Measurements from ENCODE around the gene NEDD4L.
A peak's percentile ranks its signal among the peaks of the same experiment; 100 is the strongest.
"Not testable (repeated sequence)": the region's sequence is repeated elsewhere in the genome, so short reads cannot be mapped to it uniquely, and the experiment has no call there.

NEDD4L gene

DNA sequence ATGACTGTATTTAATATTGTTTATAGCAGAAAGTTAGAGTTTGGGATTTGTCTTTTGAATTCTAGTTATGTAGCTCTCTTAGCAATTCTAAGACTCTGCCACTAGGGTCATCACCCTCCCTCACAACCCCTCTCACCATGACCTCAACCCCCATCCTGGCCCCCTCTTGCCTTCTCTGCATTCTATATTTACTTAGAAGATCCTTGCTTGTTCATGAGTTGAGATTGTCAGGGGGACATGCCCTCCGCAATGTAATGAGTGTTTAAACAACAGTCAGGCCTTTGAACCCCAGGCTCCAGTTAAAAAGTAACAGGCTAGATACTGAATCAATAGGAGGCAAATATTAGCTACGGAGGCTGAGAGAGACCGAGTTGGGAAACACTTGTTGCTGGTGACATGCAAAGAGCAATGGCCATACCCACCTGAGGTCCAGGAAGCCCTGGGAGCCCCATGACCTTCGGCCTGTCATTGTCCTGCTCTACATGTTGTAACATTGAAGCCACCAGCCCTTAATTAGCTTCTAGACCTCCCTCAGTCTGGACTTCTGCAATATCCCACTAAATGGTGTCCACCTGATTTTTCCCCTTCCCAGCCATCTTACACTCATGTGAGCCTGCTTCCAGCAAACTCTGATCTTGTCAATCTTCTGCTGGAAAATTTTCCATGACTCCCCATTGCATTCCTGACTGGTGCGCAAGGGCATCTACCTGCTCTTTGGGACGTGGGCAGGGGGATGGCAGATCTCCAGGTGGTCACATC, 363.8 kb downstream of the NEDD4L start:
- no peak for DNase-seq

DNA sequence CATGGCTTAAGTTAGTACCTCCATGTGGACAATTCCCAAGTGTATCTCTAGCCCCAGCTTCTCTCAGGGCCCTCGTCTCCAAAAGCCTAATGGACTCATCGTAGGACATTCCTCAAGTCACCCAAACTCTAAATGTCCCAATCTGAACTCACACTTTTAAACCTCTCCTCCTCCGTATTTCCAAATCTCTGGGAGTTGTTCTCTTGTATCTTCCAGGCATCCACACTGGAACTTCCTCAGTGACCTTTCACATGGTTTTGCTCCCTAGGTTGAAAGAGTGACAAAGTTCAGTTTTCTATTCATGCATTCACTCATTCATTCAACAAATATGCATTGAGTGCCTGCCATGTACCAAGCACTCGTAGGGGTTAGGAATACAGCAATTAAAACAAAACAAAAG, 364.6 kb downstream of the NEDD4L start:
- no peak for DNase-seq

DNA sequence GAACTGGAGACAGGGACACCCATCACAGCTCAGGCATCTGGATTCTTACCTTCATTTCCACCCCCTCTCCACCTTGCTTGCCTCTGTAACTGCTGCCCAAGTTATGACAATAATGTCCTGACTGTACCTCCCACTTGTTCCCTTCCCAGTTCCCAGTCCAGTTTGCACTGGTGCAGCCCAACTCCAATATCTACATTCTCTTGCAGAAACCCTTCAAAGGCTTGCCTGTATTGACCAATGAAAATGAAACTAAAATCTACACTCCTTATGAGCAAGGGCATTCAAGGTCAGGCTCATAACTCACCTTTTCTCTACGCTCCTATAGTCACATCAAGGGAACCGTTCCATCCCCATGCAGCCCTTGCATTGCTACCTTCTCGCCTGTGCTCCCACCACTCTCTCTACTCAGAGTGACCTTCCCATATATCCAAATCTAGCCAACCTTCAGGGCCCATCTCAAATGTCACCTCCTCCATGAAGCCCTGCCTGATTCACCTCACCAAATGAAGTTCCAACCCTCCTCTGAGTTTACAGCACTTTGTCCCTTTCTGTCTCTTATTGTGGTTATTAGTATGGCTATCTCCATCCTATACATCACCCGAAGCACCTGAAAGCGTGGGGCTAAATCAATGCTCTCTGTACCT, 365.9 kb downstream of the NEDD4L start:
- DNase-seq = no peak

DNA sequence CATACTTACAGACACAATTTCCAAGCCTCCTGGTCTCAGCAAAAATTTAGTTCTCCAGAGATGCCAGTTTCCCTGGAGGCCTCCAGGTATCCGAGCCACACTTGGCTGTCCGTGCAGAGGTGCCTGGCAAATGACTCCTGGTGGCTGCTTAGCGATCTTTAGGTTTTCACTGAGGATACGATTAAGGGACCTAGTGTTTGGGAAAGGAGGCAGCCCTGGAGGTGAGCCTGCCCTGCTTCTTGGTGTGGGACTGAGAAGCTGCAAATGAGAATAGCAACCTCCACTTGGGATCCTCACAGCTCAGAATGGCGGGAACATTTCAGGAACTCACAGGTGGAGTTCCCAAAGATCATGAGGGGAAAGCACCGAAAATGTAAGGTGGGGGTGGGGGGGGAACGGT, 367.3 kb downstream of the NEDD4L start:
- DNase-seq = no peak

DNA sequence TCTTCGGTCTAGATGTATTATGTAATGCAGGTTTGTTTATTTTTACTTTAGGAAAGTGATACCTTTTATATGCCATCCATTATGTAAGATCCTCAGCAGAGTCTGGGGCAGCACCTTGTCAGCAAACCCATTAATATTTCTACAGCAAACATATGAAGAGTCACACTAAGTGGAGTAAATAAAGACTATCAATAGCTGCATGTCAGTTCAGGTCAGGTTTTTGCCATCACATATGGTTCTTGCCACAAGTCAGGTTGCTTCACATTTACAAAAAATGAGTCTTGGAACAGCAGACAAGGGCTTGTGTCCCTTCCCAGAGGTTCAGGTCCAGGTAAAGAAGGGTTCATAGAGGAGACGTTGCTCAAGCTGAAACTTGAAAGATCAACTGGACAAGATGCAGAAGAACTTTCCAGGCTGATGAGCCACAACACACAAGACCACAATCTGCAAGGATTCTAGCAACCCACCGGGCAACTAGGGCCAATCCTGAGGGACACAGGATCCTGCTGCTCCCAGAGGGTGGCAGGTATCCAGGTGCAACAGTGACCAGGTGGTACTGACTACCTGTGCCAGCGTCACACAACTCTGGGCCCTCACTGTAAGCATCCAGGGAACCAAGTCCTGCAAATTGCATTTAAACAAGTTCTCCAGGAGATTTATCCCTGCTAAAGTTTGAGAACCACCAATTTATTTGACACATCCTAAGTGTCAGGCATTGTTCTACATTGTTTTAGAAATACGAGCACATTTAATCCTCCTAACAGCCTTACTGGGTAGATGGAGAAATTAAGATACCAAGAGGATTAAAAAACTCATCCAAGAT, 369.0 kb downstream of the NEDD4L start:
- DNase-seq = no peak

DNA sequence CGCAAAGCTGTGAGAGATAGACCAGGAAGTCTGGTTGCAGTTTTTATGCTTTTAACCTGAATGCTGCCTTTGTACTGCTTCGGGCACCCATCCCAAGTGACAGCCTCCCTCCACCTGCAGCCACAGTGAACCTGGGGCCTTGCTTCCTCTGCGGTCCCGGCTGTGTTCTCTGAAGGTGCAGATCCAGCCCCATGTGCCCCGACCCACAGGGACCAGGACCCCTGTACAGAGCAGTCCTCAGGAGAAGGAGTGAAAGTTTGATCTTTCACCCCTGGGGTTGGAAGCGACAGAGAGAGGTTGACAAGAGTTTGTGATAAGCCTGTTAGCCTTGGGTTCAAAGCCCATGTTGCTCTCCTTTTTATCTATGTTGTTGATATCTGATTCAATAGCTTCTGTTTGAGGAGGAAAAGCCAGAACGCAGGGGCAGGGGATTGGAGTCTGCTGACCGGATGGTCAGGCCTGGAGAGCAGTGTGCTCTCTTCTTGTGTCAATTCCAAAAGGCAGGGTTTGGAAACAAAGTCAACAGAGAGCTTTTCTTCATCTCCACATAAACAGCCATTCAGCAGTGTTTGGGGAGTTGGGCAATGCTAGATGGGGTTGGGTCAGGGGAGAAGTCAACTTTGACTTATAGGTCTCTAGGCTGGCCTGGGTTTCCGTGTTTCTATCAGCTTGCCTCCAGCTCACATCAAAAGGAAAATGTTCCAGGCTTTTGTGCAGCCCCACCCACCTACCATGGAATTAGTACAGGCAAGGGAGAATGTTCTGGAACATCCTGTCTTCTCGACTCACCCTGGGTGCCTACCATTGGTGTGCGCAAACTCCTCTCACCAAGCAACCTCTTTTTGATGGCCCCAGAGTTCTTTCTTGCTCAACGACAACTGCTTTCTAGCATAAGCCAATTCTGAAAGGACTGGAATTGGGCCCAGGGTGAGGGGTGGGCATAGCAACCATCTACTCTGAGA, 369.9 kb downstream of the NEDD4L start:
- no peak for DNase-seq

DNA sequence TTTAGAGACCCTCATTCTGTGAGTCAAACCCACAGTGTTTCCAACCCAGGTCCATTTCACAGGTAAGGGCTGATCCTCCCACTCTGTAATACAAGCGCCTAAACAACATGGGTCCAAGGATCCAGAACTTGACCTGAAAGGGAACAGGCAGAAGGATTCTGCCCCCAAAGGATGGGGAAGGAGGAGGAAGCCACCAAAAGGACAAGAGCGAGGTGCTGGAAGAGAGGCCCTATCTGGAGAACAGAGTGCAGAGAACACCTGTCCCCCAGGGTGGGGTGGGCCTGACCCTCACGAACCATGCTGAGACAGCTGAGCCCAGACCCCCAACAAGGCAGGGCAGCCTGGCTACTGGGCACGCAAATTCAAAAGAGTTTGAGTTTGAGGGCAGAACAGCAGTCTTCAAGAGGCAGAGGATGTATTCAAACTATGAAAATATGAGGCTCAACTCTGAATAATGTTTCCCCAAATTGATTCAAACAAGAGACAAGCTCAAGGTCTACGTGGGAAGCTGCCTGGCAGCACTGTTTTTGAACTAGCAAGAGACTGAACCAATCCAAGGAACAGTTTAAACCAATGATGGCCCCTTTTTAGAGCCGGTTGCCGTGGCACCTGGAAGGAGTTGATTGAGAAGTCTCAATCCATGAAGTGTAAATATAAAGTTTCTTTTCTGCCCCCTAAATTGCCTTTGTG, 372.1 kb downstream of the NEDD4L start:
- DNase-seq = no peak

DNA sequence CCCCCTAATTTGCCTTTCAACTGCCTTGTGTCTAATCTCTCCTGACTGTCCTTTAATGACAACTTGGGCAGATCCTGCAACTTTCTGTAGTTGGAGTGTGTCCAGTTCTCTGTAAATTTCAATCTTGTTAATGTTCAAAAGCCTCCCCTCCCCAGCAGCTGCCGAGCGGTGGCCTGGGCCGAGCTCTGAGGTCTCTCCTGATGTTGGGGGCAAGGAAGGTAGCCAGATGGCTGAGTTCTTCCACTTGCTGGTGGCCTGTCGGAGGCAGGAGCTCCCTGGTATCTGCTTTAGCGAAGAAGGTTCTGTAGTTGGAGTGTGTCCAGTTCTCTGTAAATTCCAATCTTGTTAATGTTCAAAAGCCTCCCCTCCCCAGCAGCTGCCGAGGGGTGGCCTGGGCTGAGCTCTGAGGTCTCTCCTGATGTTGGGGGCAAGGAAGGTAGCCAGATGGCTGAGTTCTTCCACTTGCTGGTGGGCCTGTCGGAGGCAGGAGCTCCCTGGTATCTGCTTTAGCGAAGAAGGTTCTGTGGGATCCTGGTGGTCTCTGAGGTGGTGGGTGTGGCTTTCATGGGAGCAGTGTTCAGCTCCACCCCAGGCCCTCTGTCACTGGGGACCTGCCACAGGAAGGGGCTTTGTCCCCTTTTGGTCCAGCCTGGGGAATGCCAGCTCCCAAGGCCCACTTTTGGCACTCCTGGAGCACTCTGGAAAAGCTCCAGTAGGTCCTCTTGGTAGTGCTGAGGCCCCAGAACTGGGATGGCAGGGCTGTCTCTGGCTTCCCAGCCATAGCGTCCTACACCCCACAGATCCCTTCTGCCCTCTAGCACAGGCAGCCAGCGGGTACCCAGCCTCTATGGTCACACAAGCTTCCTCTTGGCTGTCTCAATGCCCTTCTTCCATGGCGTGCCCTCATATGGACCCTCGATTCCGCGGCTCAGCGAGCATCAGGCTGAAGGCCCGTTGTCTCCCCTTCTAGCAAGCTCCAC, 373.0 kb downstream of the NEDD4L start:
- no peak for DNase-seq

DNA sequence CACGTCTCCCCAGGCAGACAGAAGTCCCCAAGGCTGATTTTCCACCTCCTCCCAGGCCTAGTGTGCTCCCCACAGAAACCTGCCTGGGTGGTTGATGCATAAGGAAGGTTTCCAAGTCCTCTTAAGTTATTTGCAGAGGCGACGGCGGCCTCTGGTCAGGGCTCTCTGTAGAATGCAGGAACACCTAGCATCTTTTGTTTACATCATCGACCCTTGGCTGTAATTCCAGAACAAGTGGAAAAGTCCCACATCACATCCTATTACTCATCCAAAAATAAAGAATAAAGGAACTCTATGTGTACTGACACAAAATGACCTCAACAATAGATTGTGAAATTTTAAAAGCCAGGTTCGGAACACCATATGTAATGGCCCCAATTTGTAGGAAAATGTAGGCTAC, 373.7 kb downstream of the NEDD4L start:
- DNase-seq = no peak

DNA sequence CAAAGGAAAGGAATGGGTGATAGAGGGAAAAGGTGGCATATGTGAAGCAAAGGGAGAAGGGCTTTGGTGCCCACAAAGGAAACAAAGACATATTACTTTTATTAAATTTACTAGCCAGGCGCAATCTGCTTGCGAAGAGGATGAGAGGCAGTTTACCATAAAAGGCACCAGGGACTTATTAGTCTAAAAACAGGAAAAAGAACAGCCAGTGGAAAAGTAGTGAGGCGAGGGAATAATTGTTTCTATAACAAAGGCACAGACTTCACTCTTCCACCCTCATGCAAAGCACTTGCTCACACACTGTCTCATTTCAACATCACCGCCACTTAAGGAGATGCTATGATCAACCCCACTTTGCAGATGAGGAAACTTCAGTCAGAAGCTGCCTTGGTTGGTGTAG, 374.3 kb downstream of the NEDD4L start:
- no peak for DNase-seq

DNA sequence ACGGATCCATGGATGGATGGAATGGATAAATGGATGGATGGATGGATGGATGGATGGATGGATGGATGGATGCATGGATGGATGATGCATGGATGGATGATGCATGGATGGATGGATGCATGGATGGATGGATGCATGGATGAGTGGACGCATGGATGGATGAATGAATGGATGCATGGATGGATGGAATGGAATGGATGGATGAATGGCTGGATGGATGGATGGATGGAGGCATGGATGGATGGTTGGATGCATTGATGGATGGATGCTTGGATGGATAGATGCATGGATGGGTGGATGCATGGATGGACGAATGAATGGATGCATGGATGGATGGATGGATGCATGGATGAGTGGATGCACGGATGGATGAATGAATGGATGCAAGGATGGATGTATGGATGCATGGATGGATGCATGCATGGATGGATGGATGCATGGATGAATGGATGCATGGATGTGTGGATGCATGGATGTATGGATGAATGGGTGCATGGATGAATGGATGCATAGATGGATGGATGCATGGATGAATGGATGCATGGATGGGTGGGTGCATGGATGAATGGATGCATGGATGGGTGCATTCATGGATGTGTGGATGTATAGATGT, 375.7 kb downstream of the NEDD4L start:
- no peak for DNase-seq

DNA sequence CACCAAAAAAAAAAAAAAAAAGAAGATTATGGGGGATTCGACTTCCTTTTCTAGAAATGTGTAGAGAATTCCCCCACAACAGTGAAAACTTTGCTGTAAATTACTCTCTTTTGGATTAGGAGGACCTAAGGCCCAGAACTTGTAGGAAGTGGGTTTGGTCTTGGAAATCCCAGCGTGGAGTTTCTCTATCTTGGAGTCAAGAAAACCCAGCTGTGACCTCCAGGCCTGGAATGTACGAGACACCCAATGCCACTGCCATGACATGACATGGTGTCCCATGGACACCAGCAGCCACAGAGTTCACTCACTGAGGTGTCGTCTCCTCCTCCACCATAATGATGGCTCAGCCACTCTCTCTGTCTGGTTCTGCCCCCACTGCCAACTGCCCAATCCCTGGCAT, 382.6 kb downstream of the NEDD4L start:
- DNase-seq = no peak

DNA sequence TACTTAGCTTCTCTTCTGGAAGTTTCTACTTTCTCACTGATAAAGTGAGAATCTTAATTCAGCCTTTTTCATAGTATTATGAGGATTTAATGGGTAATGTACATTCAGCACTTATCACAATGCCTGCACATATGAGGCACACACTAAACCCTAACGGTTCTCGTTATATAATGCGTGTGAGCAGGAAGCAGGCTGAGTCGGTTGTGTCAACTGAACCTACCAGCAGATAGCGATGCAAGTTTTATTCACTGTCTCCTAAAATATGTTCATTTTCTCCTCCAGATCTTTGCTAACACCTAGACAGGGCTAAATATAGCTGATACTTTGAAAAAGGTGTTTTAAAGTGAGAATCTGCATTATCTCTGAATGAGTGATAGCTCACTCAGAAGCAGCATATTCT, 383.3 kb downstream of the NEDD4L start:
- DNase-seq = no peak

DNA sequence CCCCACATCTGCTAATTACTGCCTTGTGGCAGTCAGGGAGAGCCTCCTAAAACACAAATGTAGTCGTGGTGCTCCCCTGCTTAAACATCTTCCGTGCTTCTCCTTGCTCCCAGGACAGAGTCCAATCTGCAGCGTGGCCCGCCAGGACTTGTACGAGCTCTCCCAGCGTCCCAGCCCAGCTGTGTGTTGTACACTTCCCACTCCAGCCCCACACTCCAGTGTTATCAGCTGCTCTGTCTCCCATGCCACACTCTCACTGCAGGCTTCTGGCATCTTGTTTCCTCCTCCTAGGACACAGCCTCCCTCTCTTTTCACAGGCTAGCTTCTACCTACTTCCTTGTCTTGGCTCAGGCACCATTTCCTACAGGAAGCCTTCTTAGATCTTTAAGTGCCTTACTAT, 385.4 kb downstream of the NEDD4L start:
- DNase-seq = no peak

DNA sequence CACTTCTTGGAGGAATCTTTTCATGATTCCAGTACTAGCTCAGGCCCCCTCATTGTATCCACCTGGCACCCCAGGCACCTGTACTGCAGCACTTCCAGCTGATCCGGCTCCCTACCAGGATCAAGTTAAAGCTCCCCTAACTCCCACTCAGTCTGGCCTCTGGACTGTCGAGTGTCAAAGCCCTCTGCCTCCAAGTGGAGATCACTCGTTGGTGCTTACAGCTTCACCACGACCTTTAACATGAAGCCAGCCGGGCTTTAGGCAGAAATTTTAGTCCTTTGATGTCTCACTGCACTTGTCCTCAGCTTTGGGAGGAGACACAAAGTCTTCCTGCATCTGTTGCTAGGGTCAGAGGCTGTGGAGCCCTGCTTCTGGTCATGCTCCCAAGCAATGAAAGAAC, 387.2 kb downstream of the NEDD4L start:
- no peak for DNase-seq

DNA sequence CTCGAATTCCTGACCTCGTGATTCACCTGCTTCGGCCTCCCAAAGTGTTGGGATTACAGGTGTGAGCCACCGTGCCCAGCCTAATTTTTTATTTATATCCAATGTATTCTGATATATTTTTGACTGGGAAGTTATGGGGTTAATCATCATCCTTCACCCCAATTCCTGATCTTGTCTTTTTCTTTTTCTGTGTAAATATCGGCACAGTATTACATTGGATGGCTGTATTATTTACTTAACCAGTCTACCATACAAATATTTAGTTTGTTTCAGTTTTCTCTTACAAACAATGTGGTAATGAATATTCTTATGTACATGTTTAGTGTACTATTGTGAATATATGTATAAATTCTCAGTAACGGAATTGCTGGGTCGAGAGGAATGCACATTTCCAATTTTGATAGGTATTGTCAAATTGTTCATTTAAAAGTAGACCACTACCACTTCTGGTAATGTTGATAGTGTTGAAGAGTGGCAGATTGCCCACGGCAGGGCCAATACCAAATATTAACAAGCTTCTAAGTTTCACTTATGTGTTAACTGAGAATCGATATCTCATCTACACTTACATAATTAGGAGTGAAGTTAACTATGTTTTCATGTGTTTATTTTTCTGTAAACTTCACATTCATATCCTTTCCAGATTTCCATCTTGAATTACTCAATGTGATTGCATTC, 388.2 kb downstream of the NEDD4L start:
- DNase-seq = no peak

DNA sequence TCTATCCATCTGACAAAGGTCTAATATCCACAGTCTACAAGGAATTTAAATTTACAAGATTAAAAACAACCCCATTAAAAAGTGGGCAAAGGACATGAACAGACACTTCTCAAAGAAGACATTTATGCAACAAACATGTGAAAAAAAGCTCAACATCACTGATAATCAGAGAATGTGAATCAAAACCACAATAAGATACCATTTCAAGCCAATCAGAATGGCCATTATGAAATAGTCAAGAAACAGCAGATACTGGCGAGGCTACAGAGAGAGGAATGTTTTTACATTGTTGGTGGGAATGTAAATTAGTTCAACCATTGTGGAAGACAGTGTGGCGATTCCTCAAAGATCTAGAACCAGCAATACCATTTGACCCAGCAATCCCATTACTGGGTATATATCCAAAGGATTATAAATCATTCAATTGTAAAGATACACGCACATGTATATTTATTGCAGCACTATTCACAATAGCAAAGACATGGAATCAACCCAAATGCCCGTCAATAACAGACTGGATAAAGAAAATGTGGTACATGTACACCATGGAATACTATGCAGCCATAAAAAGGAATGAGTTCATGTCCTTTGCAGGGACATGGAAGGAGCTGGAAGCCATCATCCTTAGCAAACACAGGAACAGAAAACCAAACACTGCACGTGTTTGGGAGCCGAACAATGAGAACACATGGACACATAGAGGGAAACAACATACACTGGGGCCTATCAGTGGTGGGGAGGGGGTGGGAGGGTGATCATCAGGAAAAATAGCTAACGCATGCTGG, 391.4 kb downstream of the NEDD4L start:
- not testable (repeated sequence) for DNase-seq

DNA sequence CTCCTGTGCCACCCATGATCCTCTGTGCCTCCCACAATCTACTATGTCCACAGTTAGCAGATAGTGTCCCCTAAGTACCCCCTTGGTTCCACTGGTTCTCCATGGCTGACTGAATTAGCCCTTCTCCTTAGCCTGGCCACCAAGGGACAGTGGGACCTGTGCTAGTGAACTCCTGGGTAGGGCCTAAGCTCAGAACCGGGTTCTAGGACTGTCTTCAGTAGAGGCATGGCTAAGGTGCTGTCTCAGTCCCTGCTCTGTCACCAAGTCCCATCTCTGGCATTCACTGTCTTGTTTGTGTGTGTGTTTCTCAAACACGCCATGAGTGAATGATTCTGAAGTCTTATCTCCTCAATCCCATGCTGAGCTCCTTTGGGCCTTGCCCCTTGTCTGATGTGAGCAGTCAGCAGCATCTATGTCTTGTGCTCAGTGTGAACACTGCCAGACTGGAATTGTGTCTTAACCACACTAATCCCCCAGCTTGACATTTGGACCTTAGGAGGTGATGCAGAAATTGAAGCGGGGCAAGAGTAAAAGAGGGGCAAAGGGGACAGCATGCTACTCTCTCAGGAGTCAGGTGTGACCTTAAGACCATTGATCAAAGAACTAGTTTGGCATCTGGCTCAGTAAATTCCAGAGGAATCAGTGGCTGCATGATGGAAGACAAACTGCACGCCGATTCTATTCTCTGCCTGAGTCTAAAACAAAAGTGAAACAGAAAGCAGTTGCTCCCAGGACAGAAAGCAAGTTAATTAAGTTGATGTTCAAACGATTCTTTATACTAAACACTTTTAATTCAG, 394.3 kb downstream of the NEDD4L start:
- peak in 1 of 5 donors; percentile 58 for DNase-seq
